ENCODE results near the gene INPP4B. TPM values are rescaled to one million over a fixed set of nuclear protein-coding genes. Genes with fewer than 3 reads are reported as not detected.

Gene INPP4B
- polyA plus RNA-seq, 1 of the 3 experiments (the other 2 are of a cell fraction) = 0.08 TPM

DNA sequence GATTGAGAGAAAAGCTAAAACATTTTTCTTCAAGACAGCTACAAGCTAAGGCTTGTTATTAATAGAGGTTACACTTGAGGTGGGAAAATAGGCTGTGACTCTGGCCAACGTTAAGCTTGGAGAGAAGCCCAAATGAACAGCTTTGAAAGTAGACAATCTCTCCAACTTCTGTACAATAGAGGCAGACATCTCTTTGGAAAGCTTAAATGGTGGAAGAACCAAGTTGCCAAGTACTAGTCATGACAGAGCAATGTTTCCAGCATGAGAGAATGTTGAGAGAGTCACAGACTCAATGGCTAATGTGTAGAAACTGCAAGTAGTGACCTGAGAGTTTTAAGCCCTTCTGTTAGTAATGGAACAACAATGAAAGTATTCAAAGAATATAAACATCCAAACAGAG, 298.1 kb downstream of the INPP4B start:
- no peaks in the 10 kb centered on the region for H3K36me3 ChIP-seq (replicated peaks in 1 of 2; ENCODE audit: control insufficient read depth in 1 of 2, insufficient read depth in 2 of 2, low read length in 1 of 2)
- no peak overlapping the region for H3K4me2 ChIP-seq
- H2AFZ ChIP-seq (ENCODE audit: low read depth) = no peak overlapping the region
- H3K9ac ChIP-seq = no peak overlapping the region
- H3K4me3 ChIP-seq (ENCODE audit: low read depth in 2 of 2, low read length in 1 of 2) = no peak overlapping the region
- H3F3A ChIP-seq (replicated peaks; ENCODE audit: insufficient read depth) = peaks cover 3% of the 10 kb centered on the region
- WGBS (ENCODE audit: low lambda C conversion rate) = 87% methylated on average over 1 of the region's 1 CpG
- ChIA-PET CTCF (no interaction called here), POLR2A (no interaction called here)
- no peaks in the 10 kb centered on the region for H3K9me3 ChIP-seq
- H3K4me1 ChIP-seq (ENCODE audit: control insufficient read depth in 1 of 2, insufficient read depth in 2 of 2, low read depth in 1 of 2, low read length in 1 of 2) = no peaks in the 10 kb centered on the region; a peak in 1 of 4 replicates
- H3K27ac ChIP-seq (ENCODE audit: low read depth in 2 of 2, low read length in 1 of 2) = no peak overlapping the region
- H3K79me2 ChIP-seq (ENCODE audit: insufficient read depth) = no peaks in the 10 kb centered on the region
- H4K20me1 ChIP-seq (ENCODE audit: insufficient read depth) = no peaks in the 10 kb centered on the region
- H3K9me2 ChIP-seq = no peaks in the 10 kb centered on the region
- no peaks in the 10 kb centered on the region for H3K27me3 ChIP-seq (ENCODE audit: insufficient read depth)
- DNase-seq = no peak
- TF ChIP-seq RFX5 (IDR thresholded peaks at IDR 0.05; ENCODE audit: low read length) (no peak), JUND (IDR thresholded peaks at IDR 0.05) (no peak), POLR2AphosphoS5 (IDR thresholded peaks at IDR 0.05; ENCODE audit: low read depth, low read length) (no peak), GABPA (IDR thresholded peaks at IDR 0.05; ENCODE audit: low read depth) (no peak), TCF12 (IDR thresholded peaks at IDR 0.05) (no peak), SIN3A (IDR thresholded peaks at IDR 0.05; ENCODE audit: borderline replicate concordance, low read depth, low read length) (no peak)

DNA sequence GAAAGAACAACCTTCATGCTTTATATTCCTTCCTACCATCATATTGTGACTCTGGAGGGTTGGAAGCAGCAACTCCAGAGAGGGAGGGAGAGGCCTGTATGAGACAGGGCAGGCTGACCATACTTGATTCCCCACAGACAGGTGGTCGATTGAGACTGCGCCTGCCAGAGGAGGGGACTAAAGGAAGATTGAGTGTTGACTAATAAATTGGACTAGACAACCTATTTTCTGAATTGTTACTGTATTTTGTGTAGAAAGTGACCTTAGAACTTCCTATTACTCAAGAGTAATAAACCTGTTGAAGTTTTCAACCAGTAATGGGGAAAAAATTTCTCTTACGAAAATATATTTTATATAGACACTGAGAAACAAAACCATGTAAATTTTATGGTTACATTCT, 301.5 kb downstream of the INPP4B start:
- Histone ChIP-seq H3F3A (replicated peaks; ENCODE audit: insufficient read depth) (no peaks in the 10 kb centered on the region), H3K4me1 (ENCODE audit: control insufficient read depth in 1 of 2, insufficient read depth in 2 of 2, low read depth in 1 of 2, low read length in 1 of 2) (no peaks in the 10 kb centered on the region; a peak in 1 of 4 replicates), H3K27ac (ENCODE audit: low read depth in 2 of 2, low read length in 1 of 2) (no peak overlapping the region), H2AFZ (ENCODE audit: low read depth) (no peak overlapping the region), H3K36me3 (replicated peaks in 1 of 2; ENCODE audit: control insufficient read depth in 1 of 2, insufficient read depth in 2 of 2, low read length in 1 of 2) (no peaks in the 10 kb centered on the region), H3K27me3 (ENCODE audit: insufficient read depth) (no peaks in the 10 kb centered on the region), H3K9ac (no peak overlapping the region), H3K9me3 (no peaks in the 10 kb centered on the region), H3K9me2 (no peaks in the 10 kb centered on the region), H3K4me2 (no peak overlapping the region), H3K4me3 (ENCODE audit: low read depth in 2 of 2, low read length in 1 of 2) (no peak overlapping the region), H4K20me1 (ENCODE audit: insufficient read depth) (no peaks in the 10 kb centered on the region), H3K79me2 (ENCODE audit: insufficient read depth) (no peaks in the 10 kb centered on the region)
- no peak for DNase-seq
- CTCF ChIA-PET = no interaction called here
- TF ChIP-seq TCF12 (IDR thresholded peaks at IDR 0.05) (no peak), CTCF (IDR thresholded peaks at IDR 0.05) (no peak), MXI1 (IDR thresholded peaks at IDR 0.05; ENCODE audit: low read depth, low read length) (no peak), FOXM1 (IDR thresholded peaks at IDR 0.05; ENCODE audit: low read depth) (no peak), TEAD4 (IDR thresholded peaks at IDR 0.05; ENCODE audit: borderline replicate concordance, insufficient read depth) (no peak), EZH2phosphoT487 (IDR thresholded peaks at IDR 0.05; ENCODE audit: borderline replicate concordance, low read depth) (no peak), IRF3 (IDR thresholded peaks at IDR 0.05; ENCODE audit: low read depth, low read length) (no peak), ELF1 (IDR thresholded peaks at IDR 0.05) (no peak), PBX3 (IDR thresholded peaks at IDR 0.05) (no peak), RAD21 (IDR thresholded peaks at IDR 0.05; ENCODE audit: low read length) (no peak), TAF1 (IDR thresholded peaks at IDR 0.05; ENCODE audit: borderline replicate concordance, low read depth, low read length) (no peak), RXRA (IDR thresholded peaks at IDR 0.05; ENCODE audit: borderline replicate concordance, low read depth) (no peak), NRF1 (IDR thresholded peaks at IDR 0.05; ENCODE audit: low read depth, low read length) (no peak), FOXJ3 (CRISPR knock-in tag; IDR thresholded peaks at IDR 0.05) (no peak), POLR2AphosphoS5 (IDR thresholded peaks at IDR 0.05; ENCODE audit: low read depth, low read length) (no peak)
- TF ChIP-seq, protein P1, sequence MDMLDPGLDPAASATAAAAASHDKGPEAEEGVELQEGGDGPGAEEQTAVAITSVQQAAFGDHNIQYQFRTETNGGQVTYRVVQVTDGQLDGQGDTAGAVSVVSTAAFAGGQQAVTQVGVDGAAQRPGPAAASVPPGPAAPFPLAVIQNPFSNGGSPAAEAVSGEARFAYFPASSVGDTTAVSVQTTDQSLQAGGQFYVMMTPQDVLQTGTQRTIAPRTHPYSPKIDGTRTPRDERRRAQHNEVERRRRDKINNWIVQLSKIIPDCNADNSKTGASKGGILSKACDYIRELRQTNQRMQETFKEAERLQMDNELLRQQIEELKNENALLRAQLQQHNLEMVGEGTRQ (IDR thresholded peaks at IDR 0.05; ENCODE audit: borderline replicate concordance, low read depth, low read length) = no peak
- POLR2A ChIA-PET = no interaction called here
- 88% methylated on average over 3 of the region's 3 CpGs for WGBS (ENCODE audit: low lambda C conversion rate)
